Fibroblast of lung (primary cell): Measurements from ENCODE around the gene SALL3.

Experiments
- CTCF ChIP-seq, 2 donors: IDR thresholded peaks in 1 of 2; conservative IDR thresholded peaks in 1 of 2; 1 replicate in 1 of 2; 2 replicates in 1 of 2; pipeline ENCODE4 v1.5.1; 2011 to 2012; ENCODE audit warnings: low read length in 2 of 2, control low read depth in 1 of 2, inconsistent platforms in 1 of 2, low read depth in 1 of 2, mild to moderate bottlenecking in 1 of 2
- EZH2 ChIP-seq: IDR thresholded peaks from 2 replicates; pipeline ENCODE4 v1.5.1; 2012; ENCODE audit warnings: low read length, control low read depth, mild to moderate bottlenecking; ENCODE audit errors: missing control alignments

GRCh38 chr18:78994531-78994930, 14.9 kb downstream of the SALL3 start:
- no peak for TF ChIP-seq CTCF (conservative IDR thresholded peaks at IDR 0.05 in 1 of 2, IDR thresholded peaks at IDR 0.05 in 1 of 2; ENCODE audit: low read depth in 1 of 2, low read length in 2 of 2)
- no peak for TF ChIP-seq EZH2
